Measurements from ENCODE around the gene BORCS5.

GRCh38 chr12:12404297-12404696, 47.4 kb downstream of the BORCS5 start:
- TF ChIP-seq CTCF (IDR thresholded peaks at IDR 0.05) (no peak), EZH2 (IDR thresholded peaks at IDR 0.05; ENCODE audit: borderline replicate concordance, insufficient read depth, low read depth, low read length, poor library complexity, severe bottlenecking) (no peak)
